PC-9 (cell line): ENCODE results near the gene ARHGEF26. TPM values are rescaled to one million over a fixed set of nuclear protein-coding genes. Genes with fewer than 3 reads are reported as not detected.
A peak's percentile ranks its signal among the peaks of the same experiment; 100 is the strongest.

Source experiments
- BruUV-seq: library from RNA; stranded (reverse); fragments of 400-500 nt; replicated peaks from 2 replicates; lab custom pipeline; 2021; lab: Mats Ljungman, UMichigan
- CTCF ChIA-PET: fragments of 300-600 bp; sonication (Branson Sonifier 250); formaldehyde crosslinking; loops from one replicate; lab custom pipeline; 2022; ENCODE audit warnings: antibody characterized with exemption; lab: Charles Lee
- POLR2A ChIA-PET: fragments of 300-600 bp; sonication (Branson Sonifier 250); formaldehyde crosslinking; loops from one replicate; lab custom pipeline; 2022; ENCODE audit warnings: antibody characterized with exemption; ENCODE audit not compliant: unreplicated experiment; lab: Charles Lee
- DNase-seq, 2 experiments: peaks; one replicate each; pipeline versions ENCODE4 v3.0.0 to v3.0.0-alpha.2; 2015 to 2022; ENCODE audit warnings: mixed read lengths in 1 of 2
- H2AFZ ChIP-seq: fragments of 200-600 bp; sonication (generic); 2 replicates; pipeline ENCODE4 v1.8.1; 2017; ENCODE audit warnings: antibody characterized with exemption
- H3F3A ChIP-seq: fragments of 200-600 bp; sonication (generic); 2 replicates; pipeline ENCODE4 v1.8.1; 2017; ENCODE audit warnings: antibody characterized with exemption, mild to moderate bottlenecking, low read depth; ENCODE audit not compliant: insufficient read depth
- H3K27ac ChIP-seq: fragments of 200-600 bp; sonication (generic); 2 replicates; pipeline ENCODE4 v1.6.1; 2016; ENCODE audit warnings: mixed run types
- H3K27me3 ChIP-seq: fragments of 200-600 bp; sonication (generic); 2 replicates; pipeline ENCODE4 v1.6.1; 2016; ENCODE audit warnings: low read depth, mixed run types; ENCODE audit not compliant: insufficient read depth
- H3K36me3 ChIP-seq: fragments of 200-600 bp; sonication (generic); 2 replicates; pipeline ENCODE4 v1.6.1; 2016; ENCODE audit warnings: low read depth, mixed run types
- H3K4me1 ChIP-seq: fragments of 200-600 bp; sonication (generic); replicated peaks from 2 replicates; pipeline ENCODE4 v1.6.1; 2016; ENCODE audit warnings: mixed run types; ENCODE audit not compliant: insufficient read depth
- H3K4me2 ChIP-seq: fragments of 200-600 bp; sonication (generic); 2 replicates; pipeline ENCODE4 v1.6.1; 2017; ENCODE audit warnings: mixed run types
- H3K4me3 ChIP-seq: fragments of 200-600 bp; sonication (generic); 2 replicates; pipeline ENCODE4 v1.6.1; 2016; ENCODE audit warnings: mixed run types
- H3K79me2 ChIP-seq: fragments of 200-600 bp; sonication (generic); 2 replicates; pipeline ENCODE4 v1.6.1; 2017; ENCODE audit warnings: low read depth, mixed run types
- H3K9me2 ChIP-seq: fragments of 200-600 bp; sonication (generic); 2 replicates; pipeline ENCODE4 v1.8.1; 2017; ENCODE audit warnings: mild to moderate bottlenecking; ENCODE audit not compliant: insufficient read depth
- H3K9me3 ChIP-seq: fragments of 200-600 bp; sonication (generic); 2 replicates; pipeline ENCODE4 v1.8.1; 2016; ENCODE audit warnings: low read depth; ENCODE audit not compliant: insufficient read depth
- H4K20me1 ChIP-seq: fragments of 200-600 bp; sonication (generic); 2 replicates; pipeline ENCODE4 v1.8.1; 2017; ENCODE audit not compliant: insufficient read depth
- EZH2 ChIP-seq: fragments of 200-600 bp; sonication (generic); IDR thresholded peaks from 2 replicates; pipeline ENCODE4 v1.8.0; 2017; ENCODE audit warnings: antibody characterized with exemption, low read depth
- intact Hi-C: fragments of 100-400 bp; cut with micrococcal nuclease; formaldehyde crosslinking; loops from one replicate; pipeline ENCODE4 v1.10.0; 2022; ENCODE audit not compliant: unreplicated experiment
- total RNA-seq: library from RNA; stranded (reverse); gene quantifications from 2 replicates; pipeline ENCODE4 v1.2.3, GENCODE V29; 2021
- TF ChIP-seq, protein P1 (sequence below): fragments of 200-600 bp; sonication (generic); conservative IDR thresholded peaks from 2 replicates; pipeline ENCODE4 v1.6.1; 2017; ENCODE audit warnings: mixed run types, antibody characterized with exemption, mild to moderate bottlenecking, moderate library complexity

ARHGEF26 gene
- total RNA-seq, 1 experiment from 2014 or later, result 7.9 TPM

DNA sequence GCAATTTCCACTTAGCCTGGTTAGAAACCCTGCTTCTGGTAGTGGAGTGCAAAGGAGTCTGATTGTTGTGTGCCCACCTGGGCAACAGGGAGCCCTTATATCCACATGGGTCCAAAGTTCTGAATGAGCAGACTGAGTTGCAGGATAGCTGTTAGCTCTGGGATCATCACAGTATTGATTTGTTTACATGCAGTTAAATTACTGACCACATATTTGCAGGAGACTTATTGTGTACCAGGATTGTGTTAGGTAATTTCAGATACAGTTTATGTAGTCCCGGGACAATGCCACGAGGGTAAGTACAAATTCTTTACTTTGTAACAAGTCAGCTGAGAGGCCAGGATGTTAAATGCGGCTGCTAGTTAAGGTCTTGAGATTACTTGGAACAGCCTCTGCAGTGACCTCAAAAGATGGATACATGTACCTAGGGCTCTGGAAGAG is 18.8 kb downstream of the ARHGEF26 start:
- no peaks in the 10 kb centered on the region; the same call in 1 of the 2 replicates for H3K4me1 ChIP-seq
- POLR2A ChIA-PET, result no interaction called here
- no peaks in the 10 kb centered on the region for H3K9me3 ChIP-seq
- TF ChIP-seq, protein P1, sequence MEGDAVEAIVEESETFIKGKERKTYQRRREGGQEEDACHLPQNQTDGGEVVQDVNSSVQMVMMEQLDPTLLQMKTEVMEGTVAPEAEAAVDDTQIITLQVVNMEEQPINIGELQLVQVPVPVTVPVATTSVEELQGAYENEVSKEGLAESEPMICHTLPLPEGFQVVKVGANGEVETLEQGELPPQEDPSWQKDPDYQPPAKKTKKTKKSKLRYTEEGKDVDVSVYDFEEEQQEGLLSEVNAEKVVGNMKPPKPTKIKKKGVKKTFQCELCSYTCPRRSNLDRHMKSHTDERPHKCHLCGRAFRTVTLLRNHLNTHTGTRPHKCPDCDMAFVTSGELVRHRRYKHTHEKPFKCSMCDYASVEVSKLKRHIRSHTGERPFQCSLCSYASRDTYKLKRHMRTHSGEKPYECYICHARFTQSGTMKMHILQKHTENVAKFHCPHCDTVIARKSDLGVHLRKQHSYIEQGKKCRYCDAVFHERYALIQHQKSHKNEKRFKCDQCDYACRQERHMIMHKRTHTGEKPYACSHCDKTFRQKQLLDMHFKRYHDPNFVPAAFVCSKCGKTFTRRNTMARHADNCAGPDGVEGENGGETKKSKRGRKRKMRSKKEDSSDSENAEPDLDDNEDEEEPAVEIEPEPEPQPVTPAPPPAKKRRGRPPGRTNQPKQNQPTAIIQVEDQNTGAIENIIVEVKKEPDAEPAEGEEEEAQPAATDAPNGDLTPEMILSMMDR, result no peak
- TF ChIP-seq EZH2, result no peak
- no peaks in the 10 kb centered on the region for H3K79me2 ChIP-seq
- H4K20me1 ChIP-seq, result no peaks in the 10 kb centered on the region
- H3K27me3 ChIP-seq, result no peaks in the 10 kb centered on the region
- H3K4me3 ChIP-seq, result no peak overlapping the region
- H3K4me2 ChIP-seq, result no peak overlapping the region
- CTCF ChIA-PET, result no interaction called here
- H2AFZ ChIP-seq, result no peak overlapping the region
- DNase-seq, result no peak
- intact Hi-C loops, result no loop called here
- no TSS peak for BruUV-seq
- no peak overlapping the region for H3K27ac ChIP-seq
- no peaks in the 10 kb centered on the region for H3F3A ChIP-seq
- H3K9me2 ChIP-seq, result no peaks in the 10 kb centered on the region
- H3K36me3 ChIP-seq, result no peaks in the 10 kb centered on the region

DNA sequence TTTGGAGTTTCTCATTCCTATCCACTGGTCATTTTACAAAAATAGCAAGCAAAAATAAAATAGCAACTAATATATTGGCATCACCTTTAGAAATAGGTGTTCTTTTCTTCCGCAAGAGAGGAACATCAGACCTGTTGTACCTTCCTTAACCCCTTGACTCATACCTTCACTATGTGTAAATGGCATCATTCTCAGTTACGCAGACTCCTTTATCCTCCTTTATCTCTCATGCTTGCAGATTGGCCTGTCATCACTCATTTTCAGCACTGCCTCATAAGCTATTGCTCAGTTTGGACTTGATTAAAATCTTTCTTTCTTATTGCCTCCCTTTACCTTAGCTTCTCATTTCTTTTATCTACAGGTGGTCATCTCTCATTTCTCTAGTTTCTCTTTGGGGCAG is 21.4 kb downstream of the ARHGEF26 start:
- Histone ChIP-seq H3K4me3 (no peak overlapping the region), H3K36me3 (no peaks in the 10 kb centered on the region), H3K4me2 (no peak overlapping the region), H3K79me2 (no peaks in the 10 kb centered on the region), H3K9me3 (no peaks in the 10 kb centered on the region), H3F3A (no peaks in the 10 kb centered on the region), H3K4me1 (no peaks in the 10 kb centered on the region; the same call in 1 of the 2 replicates), H3K27ac (no peak overlapping the region), H2AFZ (no peak overlapping the region), H3K9me2 (no peaks in the 10 kb centered on the region), H3K27me3 (no peaks in the 10 kb centered on the region), H4K20me1 (no peaks in the 10 kb centered on the region)
- no TSS peak for BruUV-seq
- TF ChIP-seq EZH2, result no peak
- TF ChIP-seq, protein P1, result no peak
- CTCF ChIA-PET, result interaction anchor here (0.6 kb wide), 1 partner anchor 1240 kb away, joined by 11 read pairs; no protein-coding TSS in a partner anchor
- intact Hi-C loops, result no loop called here
- no peak for DNase-seq
- POLR2A ChIA-PET, result interaction anchor here (0.6 kb wide), 1 partner anchor 9 kb away, joined by 7 read pairs; no protein-coding TSS in a partner anchor

DNA sequence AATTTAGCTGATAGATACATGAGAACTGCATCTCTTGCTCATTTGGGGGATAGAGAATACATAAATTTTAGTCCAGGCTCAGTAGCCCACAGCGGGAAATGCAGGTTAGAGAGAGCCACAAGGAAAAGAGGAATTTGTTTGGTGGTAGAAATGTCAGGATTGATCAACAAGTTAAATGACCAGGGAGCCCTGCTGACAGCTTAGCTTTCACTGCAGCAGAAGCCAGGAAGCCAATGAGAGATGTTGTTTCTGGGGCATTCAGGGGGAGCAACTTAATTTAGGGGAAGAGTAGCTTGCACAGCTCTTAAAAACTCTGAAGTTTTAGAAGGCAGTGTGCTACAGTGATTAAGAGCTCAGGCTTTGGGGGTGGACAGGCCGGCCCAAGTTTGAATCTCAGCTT is 22.7 kb downstream of the ARHGEF26 start:
- Histone ChIP-seq H3F3A (no peaks in the 10 kb centered on the region), H3K27ac (no peak overlapping the region), H3K4me2 (no peak overlapping the region), H3K9me3 (no peaks in the 10 kb centered on the region), H3K27me3 (no peaks in the 10 kb centered on the region), H3K9me2 (no peaks in the 10 kb centered on the region), H4K20me1 (no peaks in the 10 kb centered on the region), H2AFZ (no peak overlapping the region), H3K79me2 (no peaks in the 10 kb centered on the region), H3K4me1 (peaks cover 4% of the 10 kb centered on the region; the same call in 1 of the 2 replicates), H3K36me3 (no peaks in the 10 kb centered on the region), H3K4me3 (no peak overlapping the region)
- intact Hi-C loops, result no loop called here
- TF ChIP-seq, protein P1, result no peak
- no peak for TF ChIP-seq EZH2
- POLR2A ChIA-PET, result no interaction called here
- CTCF ChIA-PET, result no interaction called here
- TSS peak; percentile 21 for BruUV-seq
- no peak for DNase-seq
